ENCODE measurements around the gene AARSD1. TPM values are rescaled to one million over a fixed set of nuclear protein-coding genes. Genes with fewer than 3 reads are reported as not detected.

Gene AARSD1
- total and polyA plus RNA-seq, 2 donors (not counting 1 experiment from before 2014, with no cell fraction given) = 56.5 to 60.0 TPM

- Histone ChIP-seq H3K9me3 (ENCODE audit: control extremely low read depth in 1 of 3, control insufficient read depth in 2 of 3, insufficient read depth in 1 of 3, low read length in 2 of 3) (no peaks in the 10 kb centered on the region), H3K4me3 (ENCODE audit: control extremely low read depth in 1 of 5, extremely low read depth in 1 of 5, insufficient read depth in 1 of 5, low read depth in 2 of 5, low read length in 4 of 5) (no peak overlapping the region), H3K79me2 (ENCODE audit: control insufficient read depth, insufficient read depth, low read length) (no peaks in the 10 kb centered on the region), H3K9ac (ENCODE audit: low read length) (no peak overlapping the region), H3K36me3 (replicated peaks in 1 of 2; ENCODE audit: control extremely low read depth in 1 of 2, control insufficient read depth in 1 of 2, extremely low read depth in 1 of 2, insufficient read depth in 2 of 2, low read length in 1 of 2) (no peaks in the 10 kb centered on the region), H3K27me3 (replicated peaks in 1 of 4; ENCODE audit: control extremely low read depth in 1 of 4, control insufficient read depth in 3 of 4, insufficient read depth in 4 of 4, low read length in 3 of 4) (peaks cover 0 to 8% (median 2%) of the 10 kb centered on the region in 4 experiments), H4K20me1 (ENCODE audit: control insufficient read depth, insufficient read depth, low read length, poor library complexity, severe bottlenecking) (no peaks in the 10 kb centered on the region), H3K27ac (ENCODE audit: low read length in 2 of 2) (no peak overlapping the region), H2AFZ (ENCODE audit: insufficient read depth, low read depth, low read length, poor library complexity, severe bottlenecking) (no peak overlapping the region), H3K4me2 (replicated peaks; ENCODE audit: low read depth, low read length, poor library complexity, severe bottlenecking) (no peak overlapping the region), H3K4me1 (ENCODE audit: control insufficient read depth in 2 of 2, insufficient read depth in 2 of 2, low read length in 2 of 2) (no peaks in the 10 kb centered on the region)
- no peak for TF ChIP-seq EZH2 (IDR thresholded peaks at IDR 0.05; ENCODE audit: borderline replicate concordance, insufficient read depth, low read depth, low read length, poor library complexity, severe bottlenecking)
- no peak for TF ChIP-seq CTCF (IDR thresholded peaks at IDR 0.05)
- Mint-ChIP-seq H3K4me1 (peaks cover under 1% of the 10 kb centered on the region), H3K27me3 (peaks cover 20% of the 10 kb centered on the region), H3K4me3 (no peak overlapping the region), H3K9me3 (ENCODE audit: insufficient read depth) (no peaks in the 10 kb centered on the region), H3K27ac (no peak overlapping the region)
- no peak for ATAC-seq (ENCODE audit: low read depth)
- CTCF ChIA-PET = no interaction called here
- WGBS (ENCODE audit: insufficient coverage) = 98% methylated on average over 4 of the region's 10 CpGs
- no peak for DNase-seq
- POLR2A ChIA-PET = no interaction called here
- intact Hi-C loops (cut with micrococcal nuclease) = no loop called here
Measured at GRCh38 chr17:42901535-42902229, 62.6 kb downstream of the AARSD1 start.

Small RNA genes within 50 kb of the gene (small RNA-seq; reads per million reads assigned to genes)
- gene AARSD1 (ENCODE audit: insufficient read length, low read depth, low replicate concordance) = not detected
- gene RF00561 (ENCODE audit: insufficient read length, low read depth, low replicate concordance) = not detected

Other genes starting within 250 kb of the AARSD1 start
- 169 and 180 TPM in 2 replicates for gene EZH1, start 219.4 kb downstream of the AARSD1 start, total RNA-seq
- gene EZH1, start 219.4 kb downstream of the AARSD1 start, polyA plus RNA-seq = 115 and 195 TPM in 2 replicates
- not detected in 2 replicates for gene RAMP2, start 203.2 kb downstream of the AARSD1 start, total RNA-seq
- not detected in 2 replicates for gene RAMP2, start 203.2 kb downstream of the AARSD1 start, polyA plus RNA-seq
- gene VPS25, start 191.0 kb downstream of the AARSD1 start, total RNA-seq = 38.7 and 38.8 TPM in 2 replicates
- 30.6 and 40.5 TPM in 2 replicates for gene VPS25, start 191.0 kb downstream of the AARSD1 start, polyA plus RNA-seq
- 0.12 and 0.44 TPM in 2 replicates for gene WNK4, start 183.8 kb downstream of the AARSD1 start, total RNA-seq
- gene WNK4, start 183.8 kb downstream of the AARSD1 start, polyA plus RNA-seq = 0.03 and 0.06 TPM in 2 replicates
- 31.9 and 32.1 TPM in 2 replicates for gene COA3, start 165.8 kb downstream of the AARSD1 start, total RNA-seq
- gene COA3, start 165.8 kb downstream of the AARSD1 start, polyA plus RNA-seq = 7.5 and 18.5 TPM in 2 replicates
- not detected in 2 replicates for gene CNTD1, start 165.6 kb downstream of the AARSD1 start, total RNA-seq
- not detected in 2 replicates for gene CNTD1, start 165.6 kb downstream of the AARSD1 start, polyA plus RNA-seq
- 111 and 126 TPM in 2 replicates for gene BECN1, start 140.2 kb downstream of the AARSD1 start, total RNA-seq
- 61.3 and 71.2 TPM in 2 replicates for gene BECN1, start 140.2 kb downstream of the AARSD1 start, polyA plus RNA-seq
- 70.3 and 76.2 TPM in 2 replicates for gene PSME3, start 131.1 kb downstream of the AARSD1 start, total RNA-seq
- 43.4 and 55.1 TPM in 2 replicates for gene PSME3, start 131.1 kb downstream of the AARSD1 start, polyA plus RNA-seq
- 3.8 and 4.1 TPM in 2 replicates for gene AOC2, start 119.9 kb downstream of the AARSD1 start, total RNA-seq
- 1.9 and 2.6 TPM in 2 replicates for gene AOC2, start 119.9 kb downstream of the AARSD1 start, polyA plus RNA-seq
- 0.75 and 1.2 TPM in 2 replicates for gene AOC3, start 113.3 kb downstream of the AARSD1 start, total RNA-seq
- 1.5 and 2.7 TPM in 2 replicates for gene AOC3, start 113.3 kb downstream of the AARSD1 start, polyA plus RNA-seq
- not detected in 2 replicates for gene G6PC1, start 63.7 kb downstream of the AARSD1 start, total RNA-seq
- gene G6PC1, start 63.7 kb downstream of the AARSD1 start, polyA plus RNA-seq = not detected in 2 replicates
- 0.94 and 1.1 TPM in 2 replicates for gene PTGES3L, start 15.6 kb upstream of the AARSD1 start, total RNA-seq
- 0.59 and 1.0 TPM in 2 replicates for gene PTGES3L, start 15.6 kb upstream of the AARSD1 start, polyA plus RNA-seq
- gene RUNDC1, start 16.1 kb upstream of the AARSD1 start, total RNA-seq = 43.7 and 45.6 TPM in 2 replicates
- 12.8 and 14.6 TPM in 2 replicates for gene RUNDC1, start 16.1 kb upstream of the AARSD1 start, polyA plus RNA-seq
- 925 and 1,087 TPM in 2 replicates for gene RPL27, start 34.0 kb upstream of the AARSD1 start, total RNA-seq
- gene RPL27, start 34.0 kb upstream of the AARSD1 start, polyA plus RNA-seq = 2,804 and 3,493 TPM in 2 replicates
- 34.7 and 37.2 TPM in 2 replicates for gene IFI35, start 42.3 kb upstream of the AARSD1 start, total RNA-seq
- 42.2 and 42.6 TPM in 2 replicates for gene IFI35, start 42.3 kb upstream of the AARSD1 start, polyA plus RNA-seq
- gene VAT1, start 57.9 kb upstream of the AARSD1 start, total RNA-seq = 84.1 and 90.7 TPM in 2 replicates
- gene VAT1, start 57.9 kb upstream of the AARSD1 start, polyA plus RNA-seq = 16.7 and 20.4 TPM in 2 replicates
- 0.44 and 1.2 TPM in 2 replicates for gene RND2, start 60.8 kb upstream of the AARSD1 start, total RNA-seq
- gene RND2, start 60.8 kb upstream of the AARSD1 start, polyA plus RNA-seq = 0.06 and 0.24 TPM in 2 replicates
- 7.2 and 9.0 TPM in 2 replicates for gene BRCA1, start 160.9 kb upstream of the AARSD1 start, total RNA-seq
- gene BRCA1, start 160.9 kb upstream of the AARSD1 start, polyA plus RNA-seq = 2.4 and 3.5 TPM in 2 replicates
- gene NBR1, start 206.8 kb upstream of the AARSD1 start, total RNA-seq = 42.1 and 43.9 TPM in 2 replicates
- 15.7 and 18.8 TPM in 2 replicates for gene NBR1, start 206.8 kb upstream of the AARSD1 start, polyA plus RNA-seq
- 66.0 and 66.3 TPM in 2 replicates for gene TMEM106A, start 247.4 kb upstream of the AARSD1 start, total RNA-seq
- gene TMEM106A, start 247.4 kb upstream of the AARSD1 start, polyA plus RNA-seq = 18.8 and 23.7 TPM in 2 replicates

All from B cell (primary cell).